Upper lobe of right lung (tissue), 1 donor: ENCODE data around the gene ADCY10. TPM values are rescaled to one million over a fixed set of nuclear protein-coding genes. Genes with fewer than 3 reads are reported as not detected.
"Not testable (repeated sequence)": the region's sequence is repeated elsewhere in the genome, so short reads cannot be mapped to it uniquely, and the experiment has no call there.

Experiments
- ATAC-seq: fragments of 200-7000 bp; cut with Tn5 transposase; one replicate; pipeline ENCODE4 v1.9.1; 2020; ENCODE audit warnings: mild to moderate bottlenecking, moderate library complexity
- DNase-seq: peaks from one replicate; pipeline ENCODE4 v3.0.0-alpha.2; 2020
- H3K27ac ChIP-seq: fragments of 200-600 bp; one replicate; pipeline ENCODE4 v1.8.0; 2022
- H3K27me3 ChIP-seq: fragments of 200-600 bp; one replicate; pipeline ENCODE4 v1.8.0; 2022; ENCODE audit warnings: mild to moderate bottlenecking
- H3K36me3 ChIP-seq: fragments of 200-600 bp; one replicate; pipeline ENCODE4 v1.8.0; 2022
- H3K4me1 ChIP-seq: fragments of 200-600 bp; one replicate; pipeline ENCODE4 v1.8.0; 2022
- H3K4me3 ChIP-seq: fragments of 200-600 bp; one replicate; pipeline ENCODE4 v1.8.0; 2022; ENCODE audit warnings: mild to moderate bottlenecking
- H3K9me3 ChIP-seq: fragments of 200-600 bp; one replicate; pipeline ENCODE4 v1.8.0; 2022
- CTCF ChIP-seq: fragments of 200-600 bp; IDR thresholded peaks from one replicate; pipeline ENCODE4 v1.8.0; 2022; ENCODE audit warnings: antibody characterized with exemption
- intact Hi-C: fragments of 100-400 bp; cut with DNase I; formaldehyde crosslinking; loops from one replicate; pipeline ENCODE4 v1.11.0; 2022
- total RNA-seq: library from RNA; stranded (reverse); fragmentation: NEBNext Ultra II Directional; extraction: Animal tissue kit (Norgen Biotek cat#: 25700); gene quantifications from one replicate; pipeline ENCODE4 v1.2.1, GENCODE V29; 2021
- donor health status: DM: no; HTN: yes; CAD: no; lungs with severe emphysema.

ADCY10 gene
- total RNA-seq, 1 donor from 2014 or later = 0.29 TPM

GRCh38 chr1:167864392-167865032, 49.4 kb downstream of the ADCY10 start:
- Histone ChIP-seq H3K36me3 (no peaks in the 10 kb centered on the region), H3K27me3 (no peaks in the 10 kb centered on the region), H3K27ac (peak overlapping the region; percentile 42), H3K4me1 (no peaks in the 10 kb centered on the region), H3K4me3 (no peak overlapping the region), H3K9me3 (no peaks in the 10 kb centered on the region)
- no peak for TF ChIP-seq CTCF
- DNase-seq (no peak), ATAC-seq (no peak)
- intact Hi-C loops = no loop called here

GRCh38 chr1:167863921-167864279, 50.0 kb downstream of the ADCY10 start:
- no peaks in the 10 kb centered on the region for H3K4me1 ChIP-seq
- H3K36me3 ChIP-seq = no peaks in the 10 kb centered on the region
- TF ChIP-seq CTCF = no peak
- no peaks in the 10 kb centered on the region for H3K27me3 ChIP-seq
- ATAC-seq (no peak), DNase-seq (no peak)
- intact Hi-C loops = no loop called here
- no peak overlapping the region for H3K27ac ChIP-seq
- no peaks in the 10 kb centered on the region for H3K9me3 ChIP-seq
- no peak overlapping the region for H3K4me3 ChIP-seq

- ATAC-seq, H3K36me3 ChIP-seq, H3K4me1 ChIP-seq, DNase-seq, H3K9me3 ChIP-seq, intact Hi-C loops, H3K4me3 ChIP-seq, H3K27ac ChIP-seq, H3K27me3 ChIP-seq: not testable (repeated sequence)
Measured at GRCh38 chr1:167863191-167863920, 50.6 kb downstream of the ADCY10 start.

GRCh38 chr1:167862432-167863076, 51.4 kb downstream of the ADCY10 start:
- DNase-seq (no peak), ATAC-seq (no peak)
- Histone ChIP-seq H3K9me3 (no peaks in the 10 kb centered on the region), H3K4me3 (no peak overlapping the region), H3K36me3 (no peaks in the 10 kb centered on the region), H3K4me1 (no peaks in the 10 kb centered on the region), H3K27ac (no peak overlapping the region), H3K27me3 (no peaks in the 10 kb centered on the region)
- intact Hi-C loops = no loop called here
- TF ChIP-seq CTCF = no peak

- Histone ChIP-seq H3K9me3 (no peaks in the 10 kb centered on the region), H3K36me3 (no peaks in the 10 kb centered on the region), H3K4me1 (no peaks in the 10 kb centered on the region), H3K27me3 (no peaks in the 10 kb centered on the region), H3K4me3 (no peak overlapping the region), H3K27ac (no peak overlapping the region)
- no peak for DNase-seq
- intact Hi-C loops = no loop called here
- ATAC-seq = no peak
- no peak for TF ChIP-seq CTCF
Measured at GRCh38 chr1:167861664-167862381, 52.1 kb downstream of the ADCY10 start.
